H1 (cell line): ENCODE measurements around the gene SNX27. TPM values are rescaled to one million over a fixed set of nuclear protein-coding genes. Genes with fewer than 3 reads are reported as not detected.

Experiments
- CHD2 ChIP-seq: IDR thresholded peaks from 2 replicates; pipeline ENCODE4 v1.6.1; 2012; ENCODE audit warnings: low read length, improper control_type of control experiment
- POLR2AphosphoS5 ChIP-seq: IDR thresholded peaks from 2 replicates; pipeline ENCODE4 v1.6.1; 2011; ENCODE audit warnings: low read depth, low read length
- SIX5 ChIP-seq: IDR thresholded peaks from 2 replicates; pipeline ENCODE4 v1.6.1; 2011; ENCODE audit warnings: mild to moderate bottlenecking, low read depth, low read length
- USF2 ChIP-seq: IDR thresholded peaks from 2 replicates; pipeline ENCODE4 v1.6.1; 2011; ENCODE audit warnings: low read length, improper control_type of control experiment
- polyA plus RNA-seq, 7 experiments: library from polyadenylated mRNA; depleted of rRNA in 3 of 7; stranded (reverse) in 5 of 7; unstranded in 2 of 7; fragments of >200 nt in 5 of 7; fragments of 200-250 nt in 2 of 7; gene quantifications; 1 replicate in 5 of 7; 2 replicates in 1 of 7; 4 replicates in 1 of 7; pipeline versions ENCODE4 v1.2.1 to v1.2.3, GENCODE V29; 2011 to 2013; ENCODE audit warnings: missing spikeins in 2 of 7, mixed read lengths in 2 of 7
- total RNA-seq: library from RNA; stranded (reverse); fragmentation: NEBNext Ultra II Directional; extraction: Animal tissue kit (Norgen Biotek cat#: 25700); gene quantifications from 2 replicates; pipeline ENCODE4 v1.2.1, GENCODE V29; 2021

Gene SNX27
- total and polyA plus RNA-seq, 2 of the 8 experiments (the other 6 are each of a cell fraction or from before 2014, with no cell fraction given) = 23.4 to 65.4 TPM

GRCh38 chr1:151708891-151709290, 97.0 kb downstream of the SNX27 start (continued):
- TF ChIP-seq SIX5 (no peak), CHD2 (no peak), USF2 (no peak), POLR2AphosphoS5 (no peak)
